CD14-positive monocyte (primary cell): Measurements from ENCODE around the gene SET. TPM values are rescaled to one million over a fixed set of nuclear protein-coding genes. Genes with fewer than 3 reads are reported as not detected.

Source experiments
- DNase-seq, 3 donors: peaks; one replicate each; pipeline ENCODE4 v3.0.0-alpha.2; 2011 to 2022
- H2AFZ ChIP-seq: 2 replicates; pipeline ENCODE4 v1.6.0; 2012; ENCODE audit warnings: mild to moderate bottlenecking, low read depth, low read length, inconsistent platforms; ENCODE audit not compliant: insufficient read depth, poor library complexity, severe bottlenecking
- H3K27ac ChIP-seq, 2 donors: 1 replicate in 1 of 2; 2 replicates in 1 of 2; pipeline ENCODE4 v1.5.1; 2012 to 2013; ENCODE audit warnings: low read length in 2 of 2, control low read depth in 1 of 2, inconsistent platforms in 1 of 2, low read depth in 1 of 2, mild to moderate bottlenecking in 1 of 2
- H3K27me3 ChIP-seq, 2 donors: one replicate each; pipeline versions ENCODE4 v1.6.0 to v1.6.1; 2011 to 2013; ENCODE audit warnings: low read length in 2 of 2; ENCODE audit not compliant: control insufficient read depth in 2 of 2, insufficient read depth in 2 of 2
- H3K36me3 ChIP-seq, 2 donors: replicated peaks in 1 of 2; 1 replicate in 1 of 2; 2 replicates in 1 of 2; pipeline versions ENCODE4 v1.5.1 to v1.6.1; 2012 to 2013; ENCODE audit warnings: low read length in 2 of 2, control low read depth in 1 of 2, inconsistent platforms in 1 of 2, mild to moderate bottlenecking in 1 of 2; ENCODE audit not compliant: insufficient read depth in 2 of 2, control insufficient read depth in 1 of 2
- H3K4me1 ChIP-seq, 2 donors: 1 replicate in 1 of 2; 2 replicates in 1 of 2; pipeline versions ENCODE4 v1.5.1 to v1.6.1; 2012 to 2013; ENCODE audit warnings: low read length in 2 of 2, control low read depth in 1 of 2, inconsistent platforms in 1 of 2, mild to moderate bottlenecking in 1 of 2, moderate library complexity in 1 of 2; ENCODE audit not compliant: insufficient read depth in 2 of 2, control insufficient read depth in 1 of 2
- H3K4me2 ChIP-seq: replicated peaks from 2 replicates; pipeline ENCODE3; 2012; ENCODE audit warnings: low read length, moderate library complexity, mild to moderate bottlenecking; ENCODE audit not compliant: poor library complexity, severe bottlenecking; ENCODE audit errors: extremely low read depth
- H3K4me3 ChIP-seq, 3 experiments: fragments of 200-600 bp in 1 of 3; sonication (generic) in 1 of 3; replicated peaks in 1 of 3; 1 replicate in 2 of 3; 2 replicates in 1 of 3; pipeline ENCODE4 v1.5.1; 2011 to 2013; ENCODE audit warnings: low read length in 3 of 3, mild to moderate bottlenecking in 3 of 3, control low read depth in 2 of 3, low read depth in 2 of 3, inconsistent platforms in 1 of 3, moderate library complexity in 1 of 3
- H3K79me2 ChIP-seq: 2 replicates; pipeline ENCODE4 v1.6.0; 2012; ENCODE audit warnings: mild to moderate bottlenecking, control low read depth, inconsistent platforms, low read length, moderate library complexity; ENCODE audit not compliant: insufficient read depth
- H3K9ac ChIP-seq: 2 replicates; pipeline ENCODE4 v1.6.0; 2017; ENCODE audit warnings: low read length, mild to moderate bottlenecking; ENCODE audit not compliant: insufficient read depth, poor library complexity, severe bottlenecking
- H3K9me3 ChIP-seq, 2 donors: replicated peaks in 1 of 2; 1 replicate in 1 of 2; 2 replicates in 1 of 2; pipeline versions ENCODE4 v1.5.1 to v1.6.1; 2012 to 2013; ENCODE audit warnings: low read length in 2 of 2, control low read depth in 1 of 2; ENCODE audit not compliant: control insufficient read depth in 1 of 2, insufficient read depth in 1 of 2
- H4K20me1 ChIP-seq: 2 replicates; pipeline ENCODE4 v1.6.0; 2012; ENCODE audit warnings: mild to moderate bottlenecking, low read length, control low read depth, moderate library complexity; ENCODE audit not compliant: insufficient read depth
- H3K27ac Mint-ChIP-seq, 7 donors: one replicate each; pipeline ENCODE4 v1.8.0; 2020; ENCODE audit warnings: mild to moderate bottlenecking in 7 of 7, mixed read lengths in 7 of 7, moderate library complexity in 6 of 7, inconsistent platforms in 2 of 7
- H3K27me3 Mint-ChIP-seq, 3 donors: one replicate each; pipeline ENCODE4 v1.8.0; 2021 to 2022; ENCODE audit warnings: low read depth in 3 of 3, mild to moderate bottlenecking in 3 of 3, mixed read lengths in 3 of 3, moderate library complexity in 3 of 3, inconsistent platforms in 1 of 3
- H3K36me3 Mint-ChIP-seq, 2 donors: one replicate each; pipeline ENCODE4 v1.8.0; 2020; ENCODE audit warnings: mixed read lengths in 2 of 2, inconsistent platforms in 1 of 2, mild to moderate bottlenecking in 1 of 2
- H3K4me1 Mint-ChIP-seq: one replicate; pipeline ENCODE4 v1.8.0; 2020; ENCODE audit warnings: mild to moderate bottlenecking, mixed read lengths
- H3K4me3 Mint-ChIP-seq, 2 donors: one replicate each; pipeline ENCODE4 v1.8.0; 2020; ENCODE audit warnings: mild to moderate bottlenecking in 2 of 2, mixed read lengths in 2 of 2, moderate library complexity in 1 of 2
- H3K9me3 Mint-ChIP-seq, 7 donors: one replicate each; pipeline ENCODE4 v1.8.0; 2020 to 2022; ENCODE audit warnings: mixed read lengths in 7 of 7, mild to moderate bottlenecking in 6 of 7, moderate library complexity in 6 of 7, inconsistent platforms in 2 of 7
- CTCF ChIP-seq: fragments of 200-600 bp; IDR thresholded peaks from one replicate; pipeline ENCODE4 v1.8.0; 2022; ENCODE audit warnings: antibody characterized with exemption, mild to moderate bottlenecking
- WGBS: methylation state at CpG from one replicate; pipeline ENCODE4 v1.1.5; 2013; ENCODE audit warnings: missing lambda C conversion rate; ENCODE audit not compliant: insufficient coverage; 5-methylcytosine and 5-hydroxymethylcytosine counted together
- intact Hi-C, 2 donors: fragments of 100-400 bp; cut with micrococcal nuclease; formaldehyde crosslinking; loops; one replicate each; pipeline versions ENCODE4 v1.15.0 to v1.15.1; 2023
- polyA plus RNA-seq, 3 donors: library from polyadenylated mRNA; depleted of rRNA in 1 of 3; unstranded in 2 of 3; stranded (reverse) in 1 of 3; fragments of 300-500 nt in 2 of 3; fragments of >200 nt in 1 of 3; fragmentation: Illumina TruSeq in 2 of 3; gene quantifications; 1 replicate in 2 of 3; 2 replicates in 1 of 3; pipeline ENCODE4 v1.2.3, GENCODE V29; 2012 to 2021

Gene SET
- polyA plus RNA-seq, 3 donors, result 56.2 to 124 (median 114) TPM

- no peaks in the 10 kb centered on the region for H3K36me3 Mint-ChIP-seq
- H3K27ac Mint-ChIP-seq, result no peak overlapping the region
- no peak for DNase-seq
- Histone ChIP-seq H3K79me2 (no peaks in the 10 kb centered on the region), H3K4me2 (no peak overlapping the region), H3K9ac (no peak overlapping the region), H3K4me3 (no peak overlapping the region), H3K4me1 (peaks cover 12 to 15% of the 10 kb centered on the region in 2 donors), H2AFZ (no peak overlapping the region), H3K27me3 (peaks cover 0 to 10% of the 10 kb centered on the region in 2 donors), H3K9me3 (no peaks in the 10 kb centered on the region), H3K27ac (no peak overlapping the region), H4K20me1 (no peaks in the 10 kb centered on the region), H3K36me3 (no peaks in the 10 kb centered on the region)
- intact Hi-C loops, result no loop called here
- H3K9me3 Mint-ChIP-seq, result no peaks in the 10 kb centered on the region
- WGBS, result 93% methylated on average over 4 of the region's 5 CpGs
- TF ChIP-seq CTCF, result no peak
- peaks cover 8 to 13% (median 12%) of the 10 kb centered on the region in 3 donors for H3K27me3 Mint-ChIP-seq
- H3K4me1 Mint-ChIP-seq, result peaks cover 13% of the 10 kb centered on the region
- peak overlapping the region in 1 of 2 donors; percentile 16 for H3K4me3 Mint-ChIP-seq
Observed at GRCh38 chr9:128704356-128704670, 15.3 kb downstream of the SET start.

GRCh38 chr9:128705051-128705965 is 16.3 kb downstream of the SET start:
- Histone ChIP-seq H4K20me1 (no peaks in the 10 kb centered on the region), H3K4me1 (peaks cover 12 to 15% of the 10 kb centered on the region in 2 donors), H3K9ac (no peak overlapping the region), H3K36me3 (no peaks in the 10 kb centered on the region), H3K79me2 (no peaks in the 10 kb centered on the region), H3K9me3 (no peaks in the 10 kb centered on the region), H2AFZ (no peak overlapping the region), H3K4me2 (no peak overlapping the region), H3K27me3 (peaks cover 0 to 10% of the 10 kb centered on the region in 2 donors), H3K4me3 (no peak overlapping the region), H3K27ac (no peak overlapping the region)
- intact Hi-C loops, result no loop called here
- Mint-ChIP-seq H3K4me1 (peaks cover 13% of the 10 kb centered on the region), H3K27ac (no peak overlapping the region), H3K36me3 (no peaks in the 10 kb centered on the region), H3K4me3 (no peak overlapping the region), H3K9me3 (no peaks in the 10 kb centered on the region), H3K27me3 (peaks cover 8 to 13% (median 12%) of the 10 kb centered on the region in 3 donors)
- 96% methylated on average over 30 of the region's 36 CpGs for WGBS
- DNase-seq, result no peak
- no peak for TF ChIP-seq CTCF
